SK-N-SH treated with all-trans-retinoic acid at 6 μM for 48 hours (cell line): ENCODE data around the gene GREB1.

Source experiments
- ATAC-seq: fragments of 200-7000 bp; cut with Tn5 transposase; 3 replicates; pipeline ENCODE4 v1.9.1; 2020; ENCODE audit warnings: mild to moderate bottlenecking, moderate library complexity
- ARNTL ChIP-seq: fragments of 450-650 bp; formaldehyde crosslinking; IDR thresholded peaks from 2 replicates; pipeline ENCODE4 v1.5.0; 2020; ENCODE audit warnings: low read depth, mild to moderate bottlenecking, moderate library complexity, borderline replicate concordance
- BACH2 ChIP-seq: fragments of 250-450 bp; sonication (Bioruptor Pico); IDR thresholded peaks from 2 replicates; pipeline ENCODE4 v1.9.0; 2021; ENCODE audit warnings: mild to moderate bottlenecking, borderline replicate concordance
- CREB5 ChIP-seq: fragments of 250-450 bp; sonication (Bioruptor Pico); IDR thresholded peaks from 2 replicates; pipeline ENCODE4 v1.5.1; 2020; ENCODE audit warnings: low read depth, mild to moderate bottlenecking, moderate library complexity
- CSDC2 ChIP-seq: fragments of 250-450 bp; sonication (Bioruptor Pico); IDR thresholded peaks from 2 replicates; pipeline ENCODE4 v1.5.0; 2020; ENCODE audit warnings: mild to moderate bottlenecking, moderate library complexity
- CSRNP3 ChIP-seq: fragments of 250-450 bp; sonication (Bioruptor Pico); IDR thresholded peaks from 2 replicates; pipeline ENCODE4 v1.5.1; 2021; ENCODE audit warnings: mild to moderate bottlenecking, moderate library complexity
- ESRRG ChIP-seq: fragments of 250-450 bp; sonication (Bioruptor Pico); IDR thresholded peaks from 2 replicates; pipeline ENCODE4 v1.6.1; 2021; ENCODE audit warnings: mild to moderate bottlenecking
- GLIS3 ChIP-seq: fragments of 250-450 bp; sonication (Bioruptor Pico); IDR thresholded peaks from 2 replicates; pipeline ENCODE4 v1.5.0; 2020; ENCODE audit warnings: mild to moderate bottlenecking, moderate library complexity
- ISL1 ChIP-seq: fragments of 250-450 bp; sonication (Bioruptor Pico); IDR thresholded peaks from 2 replicates; pipeline ENCODE4 v2.1.2; 2022; ENCODE audit warnings: mild to moderate bottlenecking, moderate library complexity
- OSR1 ChIP-seq: fragments of 250-450 bp; sonication (Bioruptor Pico); IDR thresholded peaks from 2 replicates; pipeline ENCODE4 v1.8.0; 2022; ENCODE audit warnings: moderate library complexity, mild to moderate bottlenecking, inconsistent platforms
- PATZ1 ChIP-seq: fragments of 250-450 bp; sonication (Bioruptor Pico); IDR thresholded peaks from 2 replicates; pipeline ENCODE4 v1.8.0; 2020; ENCODE audit warnings: mild to moderate bottlenecking, moderate library complexity, borderline replicate concordance
- PPARA ChIP-seq: fragments of 250-450 bp; sonication (Bioruptor Pico); IDR thresholded peaks from 2 replicates; pipeline ENCODE4 v1.5.0; 2020; ENCODE audit warnings: mild to moderate bottlenecking, borderline replicate concordance
- RARB ChIP-seq: fragments of 250-450 bp; sonication (Bioruptor Pico); IDR thresholded peaks from 2 replicates; pipeline ENCODE4 v1.8.0; 2021; ENCODE audit warnings: mild to moderate bottlenecking, moderate library complexity
- SNAI2 ChIP-seq: fragments of 250-450 bp; sonication (Bioruptor Pico); IDR thresholded peaks from 2 replicates; pipeline ENCODE4 v1.5.0; 2020; ENCODE audit warnings: mild to moderate bottlenecking, moderate library complexity
- TCF4 ChIP-seq: fragments of 250-450 bp; sonication (Bioruptor Pico); IDR thresholded peaks from 2 replicates; pipeline ENCODE4 v1.8.0; 2021; ENCODE audit warnings: mild to moderate bottlenecking, moderate library complexity, borderline replicate concordance
- TOX ChIP-seq: fragments of 250-450 bp; sonication (Bioruptor Pico); IDR thresholded peaks from 2 replicates; pipeline ENCODE4 v1.8.0; 2021; ENCODE audit warnings: mild to moderate bottlenecking, moderate library complexity, borderline replicate concordance
- TSHZ2 ChIP-seq: fragments of 250-450 bp; sonication (Bioruptor Pico); IDR thresholded peaks from 2 replicates; pipeline ENCODE4 v1.5.0; 2020; ENCODE audit warnings: mild to moderate bottlenecking, moderate library complexity
- ZC3H10 ChIP-seq: fragments of 250-450 bp; sonication (Bioruptor Pico); IDR thresholded peaks from 2 replicates; pipeline ENCODE4 v1.5.1; 2021; ENCODE audit warnings: mild to moderate bottlenecking, moderate library complexity
- ZFP3 ChIP-seq: fragments of 250-450 bp; sonication (Bioruptor Pico); IDR thresholded peaks from 2 replicates; pipeline ENCODE4 v1.5.0; 2020; ENCODE audit warnings: mild to moderate bottlenecking, moderate library complexity
- ZFP30 ChIP-seq: fragments of 450-650 bp; formaldehyde crosslinking; IDR thresholded peaks from 2 replicates; pipeline ENCODE4 v1.5.0; 2022; ENCODE audit warnings: mild to moderate bottlenecking, moderate library complexity
- ZNF565 ChIP-seq: fragments of 450-650 bp; formaldehyde crosslinking; conservative IDR thresholded peaks from 2 replicates; pipeline ENCODE4 v1.5.0; 2020; ENCODE audit warnings: low read depth, mild to moderate bottlenecking, moderate library complexity
- ZNF70 ChIP-seq: fragments of 450-650 bp; formaldehyde crosslinking; IDR thresholded peaks from 2 replicates; pipeline ENCODE4 v1.5.0; 2020; ENCODE audit warnings: mild to moderate bottlenecking, moderate library complexity
- ZNF8 ChIP-seq: fragments of 450-650 bp; formaldehyde crosslinking; IDR thresholded peaks from 2 replicates; pipeline ENCODE4 v1.5.0; 2020; ENCODE audit warnings: mild to moderate bottlenecking, moderate library complexity

Gene GREB1

GRCh38 chr2:11667194-11667593, 133.3 kb downstream of the GREB1 start:
- no peak for ATAC-seq

GRCh38 chr2:11667866-11668637, 134.2 kb downstream of the GREB1 start:
- no peak for ATAC-seq
- TF ChIP-seq TSHZ2 (no peak), ISL1 (CRISPR knock-in tag) (no peak), GLIS3 (no peak), ZNF565 (no peak), BACH2 (CRISPR knock-in tag) (no peak), SNAI2 (no peak), TCF4 (CRISPR knock-in tag) (no peak), ESRRG (CRISPR knock-in tag) (no peak)

More at GRCh38 chr2:11667194-11667593, 133.3 kb downstream of the GREB1 start:
- no peak for TF ChIP-seq BACH2 (CRISPR knock-in tag)
- TF ChIP-seq ZNF70 (CRISPR knock-in tag) = no peak
- TF ChIP-seq TCF4 (CRISPR knock-in tag) = no peak
- no peak for TF ChIP-seq ZFP3 (CRISPR knock-in tag)
- TF ChIP-seq GLIS3 = no peak
- TF ChIP-seq PPARA (CRISPR knock-in tag) = no peak
- TF ChIP-seq ISL1 (CRISPR knock-in tag) = no peak
- TF ChIP-seq ZFP30 (CRISPR knock-in tag) = no peak
- TF ChIP-seq ZNF565 = no peak
- no peak for TF ChIP-seq TSHZ2
- TF ChIP-seq ESRRG (CRISPR knock-in tag) = no peak
- TF ChIP-seq TOX (CRISPR knock-in tag) = no peak
- TF ChIP-seq RARB (CRISPR knock-in tag) = no peak
- TF ChIP-seq CSRNP3 = no peak
- no peak for TF ChIP-seq PATZ1
- TF ChIP-seq CSDC2 (CRISPR knock-in tag) = no peak
- TF ChIP-seq ZC3H10 (CRISPR knock-in tag) = no peak
- no peak for TF ChIP-seq ZNF8
- TF ChIP-seq ARNTL (CRISPR knock-in tag) = no peak

- ATAC-seq = no peak
- TF ChIP-seq CSDC2 (CRISPR knock-in tag) = no peak
- TF ChIP-seq ZNF70 (CRISPR knock-in tag) = no peak
- TF ChIP-seq ZFP3 (CRISPR knock-in tag) = no peak
- TF ChIP-seq OSR1 (CRISPR knock-in tag) = no peak
- no peak for TF ChIP-seq ZFP30 (CRISPR knock-in tag)
- TF ChIP-seq ARNTL (CRISPR knock-in tag) = no peak
- TF ChIP-seq TSHZ2 = no peak
- no peak for TF ChIP-seq CREB5 (CRISPR knock-in tag)
- TF ChIP-seq TCF4 (CRISPR knock-in tag) = no peak
- TF ChIP-seq ZNF8 = no peak
- no peak for TF ChIP-seq SNAI2
- TF ChIP-seq ZC3H10 (CRISPR knock-in tag) = no peak
Measured at GRCh38 chr2:11669454-11670291, 135.8 kb downstream of the GREB1 start, which contains the start of gene NTSR2. Gene NTSR2, minus strand, starts transcription at chr2:11670195. Its CDS starts 66 bp downstream, at chr2:11670129.
